SIG-M5 treated with dmso at 0.1 percent for 504 hours (cell line): ENCODE results near the gene MRPL45.
"Not testable (repeated sequence)": the region's sequence is repeated elsewhere in the genome, so short reads cannot be mapped to it uniquely, and the experiment has no call there.

Experiments used
- DNase-seq: peaks from one replicate; lab custom pipeline; 2025; ENCODE audit not compliant: unreplicated experiment; lab: John Stamatoyannopoulos, UW

MRPL45 gene

DNA sequence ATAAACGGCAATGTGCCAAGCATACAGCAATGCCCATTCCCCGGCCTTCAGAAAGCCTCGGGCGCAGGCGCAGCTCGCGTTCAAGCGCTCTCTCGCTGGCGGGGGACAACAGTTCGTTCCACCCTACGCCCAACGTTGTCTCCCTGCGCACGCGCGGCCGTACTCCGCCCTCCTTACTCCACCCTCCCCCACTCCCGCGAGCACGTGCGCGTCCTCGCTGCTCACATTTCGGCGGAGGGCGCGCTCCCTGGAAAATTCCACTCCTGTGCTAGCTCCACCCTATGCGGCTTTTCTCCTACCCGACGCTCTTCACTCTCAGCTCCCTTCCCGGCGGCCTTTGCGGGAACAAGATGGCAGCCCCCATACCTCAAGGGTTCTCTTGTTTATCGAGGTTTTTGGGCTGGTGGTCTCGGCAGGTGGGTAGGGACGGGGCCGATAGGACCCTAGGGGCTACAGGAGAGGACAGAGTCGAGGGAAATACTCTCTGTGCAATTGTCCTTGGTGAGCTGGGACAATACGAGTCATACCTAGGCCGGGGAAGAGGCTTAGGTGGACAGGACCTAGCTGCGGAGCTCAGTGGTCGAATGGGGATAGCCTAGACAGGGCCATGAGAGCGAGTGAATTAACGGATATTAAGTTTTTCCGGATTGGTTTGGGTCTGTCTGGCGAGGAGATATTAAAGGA is at the start of gene MRPL45:
Gene MRPL45, plus strand, starts transcription at position 335 of the 684 bp plus-strand sequence. Its CDS starts 16 bp downstream, at position 351.
- peak; percentile 91 for DNase-seq

GRCh38 chr17:38253191-38253590 is 43.8 kb upstream of the MRPL45 start:
- not testable (repeated sequence) for DNase-seq

DNA sequence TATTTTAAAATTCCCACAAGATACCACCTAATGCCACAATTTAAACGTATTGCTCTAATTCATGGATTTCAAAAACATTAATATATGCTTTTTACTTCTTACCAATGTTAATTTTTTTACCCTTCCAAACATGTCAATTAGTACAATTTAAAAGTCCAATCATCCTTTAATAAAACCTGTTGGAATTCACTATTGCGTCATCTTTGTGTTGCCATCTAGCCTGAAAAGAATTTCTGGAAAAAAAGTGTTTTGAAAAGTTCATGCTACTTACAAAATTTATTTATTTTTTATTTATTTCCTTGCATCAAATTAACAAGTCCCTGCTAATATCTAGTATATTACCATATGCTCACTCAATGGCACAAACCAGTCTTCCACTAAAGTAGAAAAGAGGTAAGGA is 42.6 kb upstream of the MRPL45 start:
- DNase-seq, result not testable (repeated sequence)

GRCh38 chr17:38257013-38257621 is 39.9 kb upstream of the MRPL45 start:
- DNase-seq, result peak; percentile 81

- DNase-seq, result not testable (repeated sequence)
Measured at GRCh38 chr17:38265974-38266506, 30.9 kb upstream of the MRPL45 start.

DNA sequence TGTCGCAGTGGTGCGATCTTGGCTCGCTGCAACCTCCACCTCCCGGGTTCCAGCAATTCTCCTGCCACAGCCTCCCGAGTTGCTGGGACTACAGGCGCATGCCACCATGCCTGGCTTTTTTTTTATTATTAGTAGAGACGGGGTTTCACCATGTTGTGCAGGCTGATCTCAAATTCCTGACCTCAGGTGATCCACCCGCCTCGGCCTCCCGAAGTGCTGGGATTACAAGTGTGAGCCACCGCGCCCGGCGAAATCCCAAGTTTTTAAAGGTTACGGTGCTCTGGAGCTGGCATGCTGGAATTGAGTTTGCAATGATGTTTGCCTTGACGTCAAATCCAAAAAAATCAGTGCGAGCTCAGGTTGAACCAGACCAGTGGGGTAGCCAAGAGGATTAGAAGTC is 30.4 kb upstream of the MRPL45 start:
- DNase-seq, result not testable (repeated sequence)

- DNase-seq, result not testable (repeated sequence)
Measured at GRCh38 chr17:38268138-38268537, 28.8 kb upstream of the MRPL45 start.

GRCh38 chr17:38269045-38269444 is 27.9 kb upstream of the MRPL45 start:
- DNase-seq, result not testable (repeated sequence)

DNA sequence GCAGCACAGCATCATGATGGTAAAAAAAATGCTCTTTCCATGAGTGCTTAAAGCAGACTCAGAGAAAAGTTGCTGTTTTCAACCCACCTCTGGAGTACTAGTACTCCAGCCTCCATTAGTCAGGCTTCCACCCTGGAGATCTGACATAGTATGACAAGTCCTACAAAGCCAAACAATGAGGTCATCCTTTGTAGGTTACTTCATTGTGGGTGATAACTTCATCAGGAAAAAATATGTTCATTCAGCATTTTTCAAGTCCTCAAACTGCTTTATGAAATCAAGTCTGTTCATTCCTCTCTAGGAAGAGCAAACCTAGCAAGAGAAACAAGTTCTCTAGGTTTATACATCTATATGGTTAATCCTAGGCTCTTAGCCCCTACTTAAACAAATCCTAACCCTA is 27.4 kb upstream of the MRPL45 start:
- not testable (repeated sequence) for DNase-seq

DNA sequence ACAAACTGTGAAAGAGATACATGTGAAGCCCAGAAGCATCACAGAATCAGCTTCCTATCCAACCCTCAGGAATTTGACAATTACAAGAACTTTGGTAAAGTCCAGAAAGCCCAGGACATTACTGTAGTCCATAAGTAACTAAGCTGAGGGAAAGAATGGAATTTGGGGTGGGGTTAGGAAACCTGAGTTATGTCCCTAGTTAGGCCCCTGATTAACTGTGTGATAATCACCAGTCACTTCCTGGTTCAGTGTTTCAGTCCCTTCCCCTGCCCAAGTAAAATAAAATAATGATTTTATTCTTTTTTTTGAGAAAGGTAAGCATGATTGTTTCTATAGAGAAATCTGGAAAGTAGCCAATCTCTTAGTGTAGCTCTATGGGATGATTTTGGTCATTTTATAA is 11.0 kb upstream of the MRPL45 start:
- DNase-seq, result not testable (repeated sequence)

GRCh38 chr17:38286501-38287091 is 10.4 kb upstream of the MRPL45 start:
- DNase-seq, result peak; percentile 26

DNA sequence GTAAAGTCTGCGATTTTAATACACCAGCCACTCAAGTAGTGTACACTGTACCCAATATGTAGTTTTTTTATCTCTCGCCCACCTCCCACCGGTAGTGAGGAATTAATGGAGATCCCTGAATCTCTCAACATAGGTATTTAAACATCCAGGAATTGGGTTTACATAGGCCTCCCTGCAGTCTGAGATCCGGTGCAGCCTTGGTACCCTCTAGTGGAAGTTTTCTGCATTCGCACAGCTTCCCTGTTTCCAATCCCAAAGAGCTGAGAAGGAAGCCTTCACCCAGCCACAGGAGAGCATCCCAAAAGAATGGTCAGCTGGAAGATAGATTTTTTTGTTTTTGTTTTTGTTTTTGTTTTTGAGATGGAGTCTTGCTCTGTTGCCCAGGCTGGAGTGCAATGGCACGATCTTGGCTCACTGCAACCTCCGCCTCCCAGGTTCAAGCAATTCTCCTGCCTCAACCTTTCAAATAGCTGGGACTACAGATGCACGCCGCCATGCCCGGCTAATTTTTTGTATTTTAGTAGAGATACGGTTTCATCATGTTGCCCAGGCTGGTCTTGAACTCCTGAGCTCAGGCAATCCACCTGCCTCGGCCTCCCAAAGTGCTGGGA is 8.6 kb upstream of the MRPL45 start:
- DNase-seq, result not testable (repeated sequence)

DNA sequence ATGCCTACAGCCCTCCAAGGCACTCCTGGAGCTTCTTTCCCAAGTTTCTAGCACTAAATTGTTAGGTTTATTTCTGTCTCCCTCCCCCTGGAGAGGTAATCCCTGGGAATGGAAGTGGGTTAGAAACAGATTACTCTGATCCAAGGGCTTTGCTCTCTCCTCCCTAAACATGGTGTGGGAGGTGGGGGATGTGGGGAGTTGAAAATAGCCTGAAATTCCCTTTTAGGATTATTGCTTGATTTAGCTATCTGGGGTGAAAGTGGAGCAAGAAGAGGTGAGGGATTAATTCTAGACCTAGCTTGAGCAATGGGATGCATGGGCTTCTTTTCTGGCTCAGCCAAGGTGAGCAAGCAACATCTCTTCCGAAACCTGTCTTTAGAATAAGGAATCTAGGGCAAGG is 7.2 kb upstream of the MRPL45 start:
- not testable (repeated sequence) for DNase-seq

DNA sequence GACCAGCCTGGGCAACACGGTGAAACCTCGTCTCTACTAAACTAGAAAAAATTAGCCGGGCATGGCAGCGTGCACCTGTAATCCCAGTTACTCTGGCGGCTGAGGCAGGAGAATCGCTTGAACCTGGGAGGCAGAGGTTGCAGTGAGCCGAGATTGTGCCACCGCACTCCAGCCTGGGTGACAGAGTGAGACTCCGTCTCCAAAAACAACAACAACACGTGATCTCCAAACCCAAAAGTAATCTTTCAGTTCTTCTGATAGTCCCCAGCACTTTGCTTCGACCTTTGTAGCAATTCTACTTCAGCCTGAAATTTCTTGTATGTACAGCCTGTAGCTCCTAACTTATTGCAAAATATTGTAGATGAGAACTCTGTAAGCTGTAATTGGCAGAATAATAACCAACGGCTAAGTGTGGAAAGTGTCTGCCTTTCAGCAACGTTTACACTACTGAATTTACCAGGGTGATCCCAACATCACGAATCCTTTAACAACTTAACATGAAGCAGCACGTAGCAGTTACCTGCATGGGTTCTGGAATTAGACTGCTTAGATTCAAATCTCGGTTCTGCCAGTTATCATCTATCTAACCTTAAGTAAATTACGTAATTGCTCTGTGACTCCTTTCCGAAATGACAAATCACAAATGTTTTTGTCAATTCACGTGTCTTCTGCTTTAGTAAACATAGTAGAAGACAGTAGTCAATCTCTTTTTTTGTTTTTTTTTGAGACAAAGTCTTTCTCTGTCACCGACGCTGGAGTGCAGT is 1.2 kb upstream of the MRPL45 start:
- DNase-seq, result peak; percentile 16

DNA sequence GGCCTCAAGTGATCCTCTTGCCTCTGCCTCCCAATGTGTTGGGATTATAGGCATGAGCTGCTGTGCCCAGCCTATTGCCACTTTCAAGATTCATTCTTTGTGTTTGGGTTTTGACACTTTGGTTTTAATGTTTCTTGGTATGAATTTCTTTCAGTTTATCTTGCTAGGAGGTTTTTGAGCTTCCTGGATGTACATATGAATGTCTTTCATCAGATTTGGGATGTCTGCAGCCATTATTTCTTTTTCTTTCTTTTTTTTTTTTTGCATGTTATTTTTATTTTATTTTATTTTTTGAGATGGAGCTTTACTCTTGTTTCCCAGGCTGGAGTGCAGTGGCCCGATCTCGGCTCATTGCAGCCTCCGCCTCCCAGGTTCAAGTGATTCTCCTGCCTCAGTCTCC is 18.5 kb downstream of the MRPL45 start:
- DNase-seq, result no peak

DNA sequence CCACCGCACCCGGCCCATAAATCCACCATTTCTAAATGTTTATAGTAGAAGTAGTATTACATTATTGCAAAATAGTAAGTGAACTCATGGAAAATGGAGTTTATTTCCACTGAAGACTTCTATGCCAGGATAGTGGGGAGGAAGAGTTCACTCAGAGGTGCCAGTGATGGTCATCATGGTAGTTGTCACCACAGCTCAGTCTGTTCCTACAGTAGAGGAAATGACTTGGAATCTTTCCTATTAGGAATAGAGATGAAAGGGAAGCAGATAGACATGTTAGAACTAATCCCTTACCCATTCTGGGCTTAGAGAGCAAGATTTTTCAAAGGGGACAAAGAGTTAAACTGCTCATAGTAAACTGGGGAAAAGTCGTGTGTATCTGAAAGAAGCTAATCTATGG is 20.1 kb downstream of the MRPL45 start:
- no peak for DNase-seq

- DNase-seq, result peak; percentile 47
Measured at GRCh38 chr17:38320482-38320881, 23.5 kb downstream of the MRPL45 start.

GRCh38 chr17:38322156-38322779 is 25.3 kb downstream of the MRPL45 start:
- peak; percentile 45 for DNase-seq

DNA sequence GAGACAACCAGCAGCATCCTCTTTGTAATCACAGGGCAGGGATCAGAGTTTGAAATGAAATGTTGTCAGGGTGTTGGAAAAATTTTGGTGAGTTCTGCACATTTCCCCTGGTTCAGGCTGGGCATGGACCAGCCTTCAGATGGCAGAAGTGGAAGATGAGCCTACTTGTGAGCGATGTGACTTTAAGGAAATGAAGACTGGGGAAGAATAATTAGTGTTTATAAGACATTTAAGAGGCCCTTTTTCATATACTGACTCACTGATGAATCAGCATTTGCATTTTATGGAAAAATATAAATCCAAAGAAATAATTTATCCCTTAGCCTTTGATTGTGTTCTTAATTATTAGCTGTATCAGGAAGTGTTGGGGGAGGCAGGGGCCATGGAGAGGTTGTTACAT is 25.9 kb downstream of the MRPL45 start:
- DNase-seq, result no peak

DNA sequence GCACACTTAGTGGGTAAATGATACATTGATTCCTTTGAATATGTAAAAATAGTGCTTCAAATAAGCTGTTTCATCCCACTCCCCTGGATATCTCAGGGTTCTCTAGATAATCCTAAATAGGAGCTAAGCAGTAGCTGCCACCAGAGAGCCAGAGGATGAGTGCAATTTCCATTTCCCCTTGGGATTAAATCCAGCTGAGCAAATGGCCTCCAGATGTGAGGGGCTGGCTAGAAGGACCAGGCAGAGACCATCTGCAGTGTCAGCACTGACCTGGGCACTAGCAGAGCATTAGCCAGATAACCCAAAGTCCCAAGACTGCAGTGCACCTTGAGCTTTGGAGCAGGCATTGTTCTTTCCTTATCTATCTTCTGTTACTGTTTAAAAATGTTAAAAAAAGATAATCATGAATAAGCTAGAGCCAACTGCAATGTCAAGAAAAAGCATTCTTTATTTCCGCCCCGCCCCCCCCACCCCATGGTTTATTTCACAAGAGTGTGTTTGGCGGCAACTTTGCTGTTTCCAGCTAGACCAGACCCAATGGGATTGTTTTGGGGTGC is 27.3 kb downstream of the MRPL45 start:
- no peak for DNase-seq
